ENCODE results near the gene ARID2. TPM values are rescaled to one million over a fixed set of nuclear protein-coding genes. Genes with fewer than 3 reads are reported as not detected.

Gene ARID2
- total RNA-seq, 1 experiment from 2014 or later = 17.5 TPM

DNA sequence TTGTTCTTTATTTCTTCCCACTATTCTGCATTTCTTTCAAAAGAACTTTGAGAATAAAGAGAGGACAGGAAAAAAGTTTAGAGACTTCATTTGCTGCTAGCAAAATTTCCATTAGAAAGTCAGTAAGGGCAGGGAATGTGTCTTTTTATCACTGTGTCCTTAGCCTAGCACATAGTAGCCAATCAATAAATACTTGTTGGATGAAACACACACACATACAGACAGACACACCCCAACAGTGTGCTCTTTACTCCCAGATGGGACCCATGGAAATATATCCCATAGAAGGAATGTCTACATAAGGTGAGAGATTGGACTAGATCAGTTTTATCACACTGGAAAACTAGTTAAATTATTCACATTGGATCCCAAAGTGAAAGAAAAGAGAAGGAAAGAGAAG, 21.1 kb upstream of the ARID2 start:
- H3K27ac Mint-ChIP-seq (ENCODE audit: unreplicated experiment) = peak overlapping the region; percentile 29
- H3K4me1 Mint-ChIP-seq (ENCODE audit: low read depth, unreplicated experiment) = peaks cover 48% of the 10 kb centered on the region
- intact Hi-C loops (cut with micrococcal nuclease; ENCODE audit: unreplicated experiment) = no loop called here
- CTCF ChIA-PET = interaction anchor here (1.3 kb wide), 1 partner anchor 165 kb away, joined by 3 read pairs; no protein-coding TSS in a partner anchor
- H3K9me3 Mint-ChIP-seq (ENCODE audit: low read depth, unreplicated experiment) = no peaks in the 10 kb centered on the region
- no peak overlapping the region for H3K4me3 Mint-ChIP-seq (ENCODE audit: low read depth, unreplicated experiment)
- DNase-seq = no peak
- no peak for TF ChIP-seq CTCF (IDR thresholded peaks at IDR 0.05; ENCODE audit: unreplicated experiment)
- no peaks in the 10 kb centered on the region for H3K27me3 Mint-ChIP-seq (ENCODE audit: unreplicated experiment)
- BruUV-seq (replicated peaks) = no TSS peak
- H3K36me3 Mint-ChIP-seq (ENCODE audit: insufficient read depth, unreplicated experiment) = no peaks in the 10 kb centered on the region

DNA sequence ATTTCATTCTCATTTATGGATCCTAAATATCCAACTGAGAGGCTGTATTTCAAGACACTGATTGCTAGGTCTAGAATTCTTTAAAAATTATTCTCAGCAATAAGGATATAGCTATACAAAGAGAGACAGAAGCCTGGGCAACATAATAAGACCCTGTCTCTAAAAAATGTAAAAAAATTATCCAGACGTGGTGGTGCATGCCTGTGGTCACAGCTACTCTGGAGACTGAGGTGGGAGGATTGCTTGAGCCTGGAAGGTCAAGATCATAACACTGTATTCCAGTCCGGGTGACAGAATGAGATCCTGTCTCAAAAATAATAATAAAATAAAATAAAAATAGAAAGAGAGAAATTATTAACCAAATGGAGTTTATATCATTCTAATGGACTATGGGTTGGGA, 20.6 kb upstream of the ARID2 start:
- Mint-ChIP-seq H3K4me3 (ENCODE audit: low read depth, unreplicated experiment) (no peak overlapping the region), H3K9me3 (ENCODE audit: low read depth, unreplicated experiment) (no peaks in the 10 kb centered on the region), H3K27me3 (ENCODE audit: unreplicated experiment) (no peaks in the 10 kb centered on the region), H3K27ac (ENCODE audit: unreplicated experiment) (peak overlapping the region; percentile 29), H3K36me3 (ENCODE audit: insufficient read depth, unreplicated experiment) (no peaks in the 10 kb centered on the region), H3K4me1 (ENCODE audit: low read depth, unreplicated experiment) (peaks cover 42% of the 10 kb centered on the region)
- no peak for TF ChIP-seq CTCF (IDR thresholded peaks at IDR 0.05; ENCODE audit: unreplicated experiment)
- CTCF ChIA-PET = interaction anchor here (1.3 kb wide), 1 partner anchor 165 kb away, joined by 3 read pairs; no protein-coding TSS in a partner anchor
- no TSS peak for BruUV-seq (replicated peaks)
- intact Hi-C loops (cut with micrococcal nuclease; ENCODE audit: unreplicated experiment) = no loop called here
- no peak for DNase-seq

DNA sequence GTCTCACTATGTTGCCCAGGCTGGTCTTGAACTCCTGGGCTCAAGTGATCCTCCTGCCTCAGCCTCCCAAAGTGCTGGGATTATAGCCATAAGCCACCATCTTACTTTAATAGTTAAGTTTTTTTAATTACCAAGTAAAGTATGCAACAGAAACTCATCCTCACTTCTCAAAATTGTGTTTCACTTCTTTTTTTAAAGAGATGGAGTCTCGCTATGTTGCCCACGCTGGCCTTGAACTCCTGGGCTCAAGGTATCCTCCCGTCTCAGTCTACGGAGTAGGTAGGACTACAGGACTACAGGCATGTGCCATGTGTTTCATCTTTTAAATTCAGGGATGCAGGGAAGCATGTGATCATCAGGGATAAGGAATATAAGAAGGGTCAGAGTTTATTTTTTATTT, 17.2 kb upstream of the ARID2 start:
- DNase-seq = no peak
- Mint-ChIP-seq H3K36me3 (ENCODE audit: insufficient read depth, unreplicated experiment) (no peaks in the 10 kb centered on the region), H3K9me3 (ENCODE audit: low read depth, unreplicated experiment) (no peaks in the 10 kb centered on the region), H3K27me3 (ENCODE audit: unreplicated experiment) (no peaks in the 10 kb centered on the region), H3K4me1 (ENCODE audit: low read depth, unreplicated experiment) (peaks cover 20% of the 10 kb centered on the region), H3K27ac (ENCODE audit: unreplicated experiment) (no peak overlapping the region), H3K4me3 (ENCODE audit: low read depth, unreplicated experiment) (no peak overlapping the region)
- intact Hi-C loops (cut with micrococcal nuclease; ENCODE audit: unreplicated experiment) = no loop called here
- CTCF ChIA-PET = no interaction called here
- TF ChIP-seq CTCF (IDR thresholded peaks at IDR 0.05; ENCODE audit: unreplicated experiment) = no peak
- no TSS peak for BruUV-seq (replicated peaks)

- Mint-ChIP-seq H3K9me3 (ENCODE audit: low read depth, unreplicated experiment) (no peaks in the 10 kb centered on the region), H3K27me3 (ENCODE audit: unreplicated experiment) (no peaks in the 10 kb centered on the region), H3K36me3 (ENCODE audit: insufficient read depth, unreplicated experiment) (no peaks in the 10 kb centered on the region), H3K4me1 (ENCODE audit: low read depth, unreplicated experiment) (peaks cover 18% of the 10 kb centered on the region), H3K4me3 (ENCODE audit: low read depth, unreplicated experiment) (no peak overlapping the region), H3K27ac (ENCODE audit: unreplicated experiment) (no peak overlapping the region)
- TF ChIP-seq CTCF (IDR thresholded peaks at IDR 0.05; ENCODE audit: unreplicated experiment) = no peak
- DNase-seq = no peak
- BruUV-seq (replicated peaks) = no TSS peak
- intact Hi-C loops (cut with micrococcal nuclease; ENCODE audit: unreplicated experiment) = no loop called here
- CTCF ChIA-PET = no interaction called here
Measured at GRCh38 chr12:45713078-45713477, 16.4 kb upstream of the ARID2 start.
